Left renal pelvis (tissue), 4 donors: ENCODE results near the gene PTER. TPM values are rescaled to one million over a fixed set of nuclear protein-coding genes. Genes with fewer than 3 reads are reported as not detected.

Source experiments
- DNase-seq, 4 donors: peaks; one replicate each; pipeline ENCODE4 v3.0.0-alpha.2; 2013; ENCODE audit warnings: low read depth in 4 of 4, low spot score in 3 of 4
- polyA plus RNA-seq, 4 donors: library from polyadenylated mRNA; unstranded; fragments of 120-200 nt; gene quantifications; one replicate each; pipeline ENCODE4 v1.2.1, GENCODE V29; 2013; ENCODE audit not compliant: insufficient read length in 4 of 4

The PTER gene
- polyA plus RNA-seq, 4 donors: 3.6 to 23.6 (median 18.5) TPM

DNA sequence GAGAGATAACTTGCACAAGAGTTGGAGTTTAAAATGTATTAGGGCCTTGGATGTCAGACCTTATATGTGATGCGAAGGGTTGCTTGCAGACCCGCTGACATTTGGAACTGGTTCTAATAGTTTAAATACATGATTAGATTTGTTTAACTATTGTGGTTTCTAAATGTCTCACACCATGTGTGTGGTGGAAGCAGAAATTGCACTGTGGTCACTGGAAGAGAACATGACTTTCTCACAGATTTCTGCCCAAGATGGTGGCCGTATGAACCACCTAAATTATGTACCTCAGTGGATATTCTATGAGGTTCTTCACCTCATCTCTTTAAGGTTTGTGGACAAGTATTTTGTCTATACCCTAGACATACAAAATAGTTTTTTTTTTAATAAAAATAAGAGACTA is 93.0 kb downstream of the PTER start:
- DNase-seq: no peak

DNA sequence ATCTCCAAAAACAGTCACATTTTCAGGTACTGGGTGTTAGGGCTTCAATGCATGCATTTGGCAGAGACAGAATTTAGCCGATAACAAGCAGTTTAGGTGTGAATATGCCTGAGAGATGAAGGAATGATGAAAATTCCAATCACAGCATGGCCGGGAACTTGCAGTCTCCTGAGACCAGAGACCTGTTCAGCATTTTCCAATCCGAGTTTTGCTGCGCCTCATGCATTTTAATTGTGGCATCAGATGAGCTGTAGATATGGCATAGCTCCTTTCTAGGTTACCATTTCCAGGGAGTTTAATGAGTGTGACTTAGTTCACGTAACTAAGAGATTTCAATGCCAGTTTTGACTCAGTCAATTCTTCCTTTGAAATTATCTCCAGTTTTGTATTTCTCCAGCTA is 99.3 kb downstream of the PTER start:
- no peak for DNase-seq

DNA sequence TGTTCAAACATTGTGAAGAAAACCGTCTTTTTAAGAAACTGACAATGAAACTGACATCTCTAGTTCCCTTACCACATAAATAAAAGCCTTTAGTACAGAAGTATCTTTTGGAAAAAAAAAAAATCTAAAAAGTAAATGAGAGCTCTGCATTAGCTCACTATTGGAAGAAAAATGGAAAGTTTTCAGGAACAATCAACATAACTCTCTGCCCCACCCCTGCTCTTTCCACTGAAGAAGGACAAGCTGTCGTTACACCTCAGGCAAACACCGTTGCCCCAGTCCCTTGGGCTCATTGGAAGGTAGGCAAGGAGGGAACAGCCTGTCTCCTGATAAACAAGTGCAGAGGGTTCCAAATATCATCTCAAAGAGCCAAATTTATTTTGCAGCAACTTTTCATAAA is 107.3 kb downstream of the PTER start:
- DNase-seq: no peak

DNA sequence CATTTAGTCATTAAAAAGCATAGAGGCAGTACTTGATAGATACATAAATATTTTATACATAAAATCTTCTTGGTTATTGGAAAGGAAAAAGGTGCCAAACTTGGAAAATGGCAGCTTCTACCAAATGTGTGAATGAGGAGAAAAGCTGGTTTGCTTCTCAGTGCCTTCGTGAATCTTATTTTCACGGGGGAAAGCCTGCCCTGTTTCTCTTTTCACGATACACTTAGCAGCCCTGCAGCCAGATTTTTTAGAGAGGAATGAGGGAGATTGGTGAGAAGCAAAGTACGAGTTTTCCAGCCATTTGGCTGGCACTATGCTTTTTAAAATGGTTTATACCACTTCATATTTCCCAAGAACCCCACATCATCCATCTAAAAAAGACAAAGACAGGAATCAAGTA is 107.8 kb downstream of the PTER start:
- no peak for DNase-seq

DNA sequence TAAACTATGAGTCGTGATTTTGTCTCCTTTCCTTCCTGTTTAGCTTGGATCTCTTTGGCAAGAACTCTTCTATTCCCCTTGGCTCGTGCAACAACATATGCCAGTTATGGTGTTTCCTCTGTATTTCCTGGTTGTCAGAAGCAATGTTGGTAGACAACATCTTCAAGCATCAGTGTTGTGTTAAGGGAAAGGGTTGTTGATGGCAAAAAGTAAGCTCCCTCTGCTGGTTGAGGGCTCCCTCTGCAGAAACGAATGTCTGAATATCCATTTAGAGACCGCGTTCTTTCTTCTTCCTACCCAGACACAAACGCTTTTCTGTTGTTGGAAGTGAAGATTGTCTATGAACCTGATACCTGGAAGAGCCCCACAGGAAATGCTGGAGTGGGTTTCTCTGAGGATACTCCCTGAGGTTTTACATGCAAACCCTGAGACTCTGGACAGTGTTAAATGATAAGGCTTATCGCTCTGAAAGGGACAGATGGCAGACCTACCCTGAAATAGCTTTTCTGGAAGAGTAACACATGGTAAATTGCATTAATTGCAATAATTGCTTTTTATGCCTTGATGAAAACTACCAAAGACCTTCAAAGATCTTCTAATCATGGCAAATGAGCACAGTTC is 108.4 kb downstream of the PTER start:
- DNase-seq: no peak

DNA sequence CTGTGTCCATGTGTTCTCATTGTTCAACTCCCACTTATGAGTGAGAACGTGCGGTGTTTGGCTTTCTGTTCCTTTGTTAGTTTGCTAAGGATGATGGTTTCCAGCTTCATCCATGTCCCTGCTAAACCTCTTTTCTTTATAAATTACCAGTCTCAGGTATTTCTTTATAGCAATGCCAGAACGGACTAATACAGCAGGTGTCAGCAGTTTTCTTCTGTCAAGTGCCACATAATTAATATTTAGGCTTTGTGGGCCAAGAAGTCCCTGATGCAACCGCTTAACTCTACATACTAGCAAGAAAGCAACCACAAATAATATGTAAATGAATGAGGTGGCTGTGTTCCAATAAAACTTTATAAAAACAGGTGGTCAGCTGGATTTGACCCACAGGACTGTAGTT is 111.2 kb downstream of the PTER start:
- DNase-seq: no peak

DNA sequence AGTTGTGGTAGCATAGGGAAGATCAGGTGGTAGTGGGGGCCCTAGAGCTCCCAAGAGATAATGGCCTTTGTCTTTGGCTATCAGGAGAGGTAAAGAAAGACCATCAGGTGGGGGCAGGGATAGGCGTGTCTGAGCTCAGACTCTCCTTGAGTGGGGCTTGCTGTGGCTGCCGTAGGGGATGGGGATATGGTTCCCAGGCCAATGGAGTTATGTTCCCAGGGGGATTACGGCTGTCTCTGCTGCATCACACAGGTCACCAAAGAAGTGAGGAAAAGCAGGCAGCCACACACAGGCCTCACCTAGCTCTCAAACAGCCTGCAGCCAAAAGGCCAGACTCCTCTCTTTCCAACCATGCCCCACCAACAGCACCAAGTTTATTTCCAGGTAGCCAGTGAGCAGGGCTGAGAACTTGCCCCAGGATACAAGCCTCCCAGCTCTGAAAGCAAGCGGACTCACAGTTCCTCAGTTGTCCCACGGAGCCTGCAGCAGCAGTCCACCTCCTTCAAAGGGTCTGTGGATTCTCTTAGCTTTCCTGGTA is 122.5 kb downstream of the PTER start:
- DNase-seq: no peak

DNA sequence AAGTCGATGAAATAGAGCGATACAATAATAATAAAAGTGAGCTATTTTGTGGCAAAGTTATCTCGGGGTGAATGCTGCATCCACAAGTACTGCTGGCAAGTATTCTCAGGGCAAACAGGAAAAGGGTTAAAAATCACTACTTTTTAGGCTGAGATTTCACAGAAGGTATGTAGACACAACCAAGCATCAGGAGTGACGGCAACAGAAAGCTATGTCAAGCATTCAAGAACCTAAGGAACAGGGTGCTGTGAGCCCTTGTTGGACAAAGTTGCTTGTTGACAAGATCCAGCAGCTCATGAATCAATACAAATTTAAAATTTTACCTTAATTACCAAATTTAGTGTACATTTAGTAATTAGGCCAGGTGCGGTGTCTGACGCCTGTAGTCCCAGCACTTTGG is 126.1 kb downstream of the PTER start:
- DNase-seq: no peak

Other genes starting within 250 kb of the PTER start
- gene C1QL3, start 84.9 kb downstream of the PTER start, polyA plus RNA-seq: 1 to 10 TPM in 3 of 4 donors, under 1 TPM in 1; 0.12 to 2.9 (median 1.8) TPM